ENCODE measurements around the gene MAGEA3.

- TF ChIP-seq ESRRA (IDR thresholded peaks at IDR 0.05; ENCODE audit: borderline replicate concordance, low read length) (no peak), CTCF (IDR thresholded peaks at IDR 0.05) (no peak)
These were observed 41.7 kb upstream of the MAGEA3 start for GRCh38 chrX:152656890-152657289.

Measured in A549 (cell line).